Measurements from ENCODE around the gene DOCK2.

DNA sequence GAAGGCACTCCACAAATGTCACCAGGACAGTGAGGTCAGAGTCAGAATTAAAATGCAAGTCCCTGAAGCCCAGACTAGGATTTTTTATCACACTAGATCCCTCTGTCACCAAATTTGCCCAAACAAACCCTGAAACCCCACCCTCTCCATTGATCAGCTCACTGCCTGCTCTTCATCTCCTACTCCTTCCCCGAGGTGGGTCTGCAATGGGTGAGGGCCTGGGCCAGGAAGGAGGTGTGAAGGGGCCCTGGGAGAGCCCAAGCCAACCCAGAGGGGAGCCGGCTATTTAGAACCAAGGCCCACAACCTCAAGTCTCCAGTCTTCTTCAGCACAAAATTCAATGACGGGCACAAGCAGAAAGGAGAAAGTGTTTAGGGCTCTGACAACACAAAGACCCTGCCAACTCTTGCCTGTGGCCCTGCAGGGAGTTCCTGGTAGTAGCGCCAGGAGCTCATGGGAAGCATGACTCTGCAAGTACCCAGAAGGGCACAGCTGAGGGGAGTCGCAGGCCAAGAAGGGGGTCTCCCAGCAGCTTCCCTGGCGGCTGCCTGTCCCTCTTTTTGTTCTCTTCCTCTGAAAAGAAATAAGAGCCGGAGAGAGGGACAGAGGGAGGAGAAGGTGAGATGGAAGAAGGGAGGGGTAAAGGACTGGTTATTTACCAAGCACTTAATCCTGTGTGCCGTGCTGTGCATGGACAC lies 474.2 kb downstream of the DOCK2 start:
- TF ChIP-seq, protein P1, sequence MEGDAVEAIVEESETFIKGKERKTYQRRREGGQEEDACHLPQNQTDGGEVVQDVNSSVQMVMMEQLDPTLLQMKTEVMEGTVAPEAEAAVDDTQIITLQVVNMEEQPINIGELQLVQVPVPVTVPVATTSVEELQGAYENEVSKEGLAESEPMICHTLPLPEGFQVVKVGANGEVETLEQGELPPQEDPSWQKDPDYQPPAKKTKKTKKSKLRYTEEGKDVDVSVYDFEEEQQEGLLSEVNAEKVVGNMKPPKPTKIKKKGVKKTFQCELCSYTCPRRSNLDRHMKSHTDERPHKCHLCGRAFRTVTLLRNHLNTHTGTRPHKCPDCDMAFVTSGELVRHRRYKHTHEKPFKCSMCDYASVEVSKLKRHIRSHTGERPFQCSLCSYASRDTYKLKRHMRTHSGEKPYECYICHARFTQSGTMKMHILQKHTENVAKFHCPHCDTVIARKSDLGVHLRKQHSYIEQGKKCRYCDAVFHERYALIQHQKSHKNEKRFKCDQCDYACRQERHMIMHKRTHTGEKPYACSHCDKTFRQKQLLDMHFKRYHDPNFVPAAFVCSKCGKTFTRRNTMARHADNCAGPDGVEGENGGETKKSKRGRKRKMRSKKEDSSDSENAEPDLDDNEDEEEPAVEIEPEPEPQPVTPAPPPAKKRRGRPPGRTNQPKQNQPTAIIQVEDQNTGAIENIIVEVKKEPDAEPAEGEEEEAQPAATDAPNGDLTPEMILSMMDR (conservative IDR thresholded peaks at IDR 0.05; ENCODE audit: low read length) = no peak
- TF ChIP-seq EZH2phosphoT487 (IDR thresholded peaks at IDR 0.05; ENCODE audit: borderline replicate concordance) = no peak

All from Loucy (cell line).